Left ventricle myocardium inferior (tissue), 1 donor: ENCODE measurements around the gene PPP6R2. TPM values are rescaled to one million over a fixed set of nuclear protein-coding genes. Genes with fewer than 3 reads are reported as not detected.
A peak's percentile ranks its signal among the peaks of the same experiment; 100 is the strongest.

Experiments used
- DNase-seq: peaks from one replicate; pipeline ENCODE4 v3.0.0-alpha.2; 2020
- H3K27ac ChIP-seq: fragments of 200-600 bp; replicated peaks from 2 replicates; pipeline ENCODE4 v1.8.0; 2021
- H3K27me3 ChIP-seq: fragments of 200-600 bp; 2 replicates; pipeline ENCODE4 v1.8.0; 2021; ENCODE audit warnings: low read depth
- H3K36me3 ChIP-seq: fragments of 200-600 bp; 2 replicates; pipeline ENCODE4 v1.8.0; 2021
- H3K4me1 ChIP-seq: fragments of 200-600 bp; 2 replicates; pipeline ENCODE4 v1.8.0; 2021
- H3K4me3 ChIP-seq: fragments of 200-600 bp; 2 replicates; pipeline ENCODE4 v1.8.0; 2021; ENCODE audit warnings: mild to moderate bottlenecking, moderate library complexity
- H3K9me3 ChIP-seq: fragments of 200-600 bp; replicated peaks from 2 replicates; pipeline ENCODE4 v1.8.0; 2021
- intact Hi-C: fragments of 100-400 bp; cut with micrococcal nuclease; formaldehyde crosslinking; loops from one replicate; pipeline ENCODE4 v1.11.0; 2022
- total RNA-seq: library from RNA; stranded (reverse); fragmentation: NEBNext Ultra II Directional; extraction: Animal tissue kit (Norgen Biotek cat#: 25700); gene quantifications from one replicate; pipeline ENCODE4 v1.2.1, GENCODE V29; 2021
- TF ChIP-seq, protein P1 (sequence below): fragments of 200-600 bp; IDR thresholded peaks from 2 replicates; pipeline ENCODE4 v1.8.0; 2021; ENCODE audit warnings: antibody characterized with exemption, mild to moderate bottlenecking, borderline replicate concordance
- donor health status: DM: no; HTN: yes; CAD: no; lungs with severe emphysema.

The PPP6R2 gene
- total RNA-seq, 1 donor from 2014 or later: 38.6 TPM

- TF ChIP-seq, protein P1, sequence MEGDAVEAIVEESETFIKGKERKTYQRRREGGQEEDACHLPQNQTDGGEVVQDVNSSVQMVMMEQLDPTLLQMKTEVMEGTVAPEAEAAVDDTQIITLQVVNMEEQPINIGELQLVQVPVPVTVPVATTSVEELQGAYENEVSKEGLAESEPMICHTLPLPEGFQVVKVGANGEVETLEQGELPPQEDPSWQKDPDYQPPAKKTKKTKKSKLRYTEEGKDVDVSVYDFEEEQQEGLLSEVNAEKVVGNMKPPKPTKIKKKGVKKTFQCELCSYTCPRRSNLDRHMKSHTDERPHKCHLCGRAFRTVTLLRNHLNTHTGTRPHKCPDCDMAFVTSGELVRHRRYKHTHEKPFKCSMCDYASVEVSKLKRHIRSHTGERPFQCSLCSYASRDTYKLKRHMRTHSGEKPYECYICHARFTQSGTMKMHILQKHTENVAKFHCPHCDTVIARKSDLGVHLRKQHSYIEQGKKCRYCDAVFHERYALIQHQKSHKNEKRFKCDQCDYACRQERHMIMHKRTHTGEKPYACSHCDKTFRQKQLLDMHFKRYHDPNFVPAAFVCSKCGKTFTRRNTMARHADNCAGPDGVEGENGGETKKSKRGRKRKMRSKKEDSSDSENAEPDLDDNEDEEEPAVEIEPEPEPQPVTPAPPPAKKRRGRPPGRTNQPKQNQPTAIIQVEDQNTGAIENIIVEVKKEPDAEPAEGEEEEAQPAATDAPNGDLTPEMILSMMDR: no peak
- no peak overlapping the region for H3K4me3 ChIP-seq
- H3K27ac ChIP-seq: peak overlapping the region; percentile 95
- H3K36me3 ChIP-seq: no peaks in the 10 kb centered on the region
- no peaks in the 10 kb centered on the region for H3K27me3 ChIP-seq
- peaks cover 99% of the 10 kb centered on the region for H3K4me1 ChIP-seq
- no peak for DNase-seq
- H3K9me3 ChIP-seq: no peaks in the 10 kb centered on the region
- intact Hi-C loops: no loop called here
Measured at GRCh38 chr22:50297510-50298265, 45.4 kb upstream of the PPP6R2 start.

DNA sequence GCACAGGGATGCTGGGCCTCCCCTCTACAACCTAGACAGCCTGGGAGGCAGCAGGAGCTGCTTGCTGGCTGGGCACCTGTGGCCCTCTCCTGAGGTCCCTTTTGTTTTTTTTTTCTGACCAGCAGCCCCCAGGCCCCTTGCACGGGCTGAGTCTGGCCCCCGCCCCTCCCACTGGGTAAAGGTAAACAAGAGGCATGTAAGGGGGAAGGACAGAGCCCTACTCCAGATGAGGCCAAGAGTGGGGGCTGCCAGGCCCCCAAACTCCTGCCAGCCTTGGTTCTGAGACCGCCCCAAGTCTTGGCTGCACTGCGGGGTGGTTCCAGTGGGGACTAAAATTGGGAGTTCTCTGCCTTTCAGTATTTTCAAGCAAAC is 44.9 kb upstream of the PPP6R2 start:
- Histone ChIP-seq H3K27ac (peak overlapping the region; percentile 95), H3K4me1 (peaks cover 99% of the 10 kb centered on the region), H3K4me3 (no peak overlapping the region), H3K36me3 (no peaks in the 10 kb centered on the region), H3K27me3 (no peaks in the 10 kb centered on the region), H3K9me3 (no peaks in the 10 kb centered on the region)
- no peak for DNase-seq
- TF ChIP-seq, protein P1: no peak
- intact Hi-C loops: no loop called here

- Histone ChIP-seq H3K9me3 (no peaks in the 10 kb centered on the region), H3K27ac (peak overlapping the region; percentile 95), H3K4me1 (peaks cover 99% of the 10 kb centered on the region), H3K36me3 (no peaks in the 10 kb centered on the region), H3K27me3 (no peaks in the 10 kb centered on the region), H3K4me3 (peak overlapping the region; percentile 60)
- intact Hi-C loops: no loop called here
- peak; percentile 51 for DNase-seq
- TF ChIP-seq, protein P1: peak; percentile 37
Measured at GRCh38 chr22:50298937-50299784, 44.0 kb upstream of the PPP6R2 start.

DNA sequence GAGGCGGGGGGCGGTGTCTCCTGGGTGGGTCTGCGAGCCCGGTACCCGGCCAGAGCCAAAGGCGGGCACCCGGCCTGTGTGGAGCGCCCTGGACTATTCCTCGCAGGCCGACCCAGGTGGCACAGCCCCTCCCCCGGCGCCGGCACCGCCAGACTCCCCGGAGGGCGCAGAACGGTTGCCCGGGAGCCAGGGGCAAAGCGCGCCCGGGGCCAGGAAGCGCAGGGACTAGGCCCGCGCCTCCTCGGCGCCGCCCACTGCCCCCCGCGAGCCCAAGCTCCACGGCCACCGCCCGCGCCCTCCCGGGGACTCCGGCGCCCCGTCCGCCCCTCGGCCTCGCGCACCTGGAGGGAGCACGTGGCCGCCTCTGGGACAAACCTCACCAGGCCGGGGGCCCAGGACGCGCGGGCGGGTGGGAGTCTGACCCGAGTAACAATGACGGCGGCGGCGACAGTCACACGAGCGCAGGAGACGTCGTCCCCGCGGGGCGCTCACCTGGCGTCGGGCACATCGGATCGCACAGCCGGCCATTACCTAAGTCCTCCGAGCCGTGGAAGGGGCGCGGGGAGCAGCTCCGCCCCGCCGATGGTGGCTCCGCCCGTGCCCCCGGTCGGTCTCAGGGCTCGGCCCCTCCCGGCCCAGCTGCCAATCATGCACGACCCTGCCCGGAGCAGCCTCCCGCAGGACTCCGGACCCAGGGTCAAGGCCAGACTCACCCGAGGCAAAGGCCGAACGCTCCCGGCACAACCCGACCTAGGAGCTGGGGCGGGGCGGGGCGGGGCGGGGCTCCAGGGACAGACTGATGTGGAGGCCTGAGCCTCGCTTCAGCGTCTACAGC is 43.1 kb upstream of the PPP6R2 start:
- Histone ChIP-seq H3K27ac (peak overlapping the region; percentile 95), H3K4me3 (peak overlapping the region; percentile 60), H3K36me3 (no peaks in the 10 kb centered on the region), H3K9me3 (no peaks in the 10 kb centered on the region), H3K27me3 (no peaks in the 10 kb centered on the region), H3K4me1 (peaks cover 99% of the 10 kb centered on the region)
- peak; percentile 49 for DNase-seq
- intact Hi-C loops: no loop called here
- TF ChIP-seq, protein P1: no peak

DNA sequence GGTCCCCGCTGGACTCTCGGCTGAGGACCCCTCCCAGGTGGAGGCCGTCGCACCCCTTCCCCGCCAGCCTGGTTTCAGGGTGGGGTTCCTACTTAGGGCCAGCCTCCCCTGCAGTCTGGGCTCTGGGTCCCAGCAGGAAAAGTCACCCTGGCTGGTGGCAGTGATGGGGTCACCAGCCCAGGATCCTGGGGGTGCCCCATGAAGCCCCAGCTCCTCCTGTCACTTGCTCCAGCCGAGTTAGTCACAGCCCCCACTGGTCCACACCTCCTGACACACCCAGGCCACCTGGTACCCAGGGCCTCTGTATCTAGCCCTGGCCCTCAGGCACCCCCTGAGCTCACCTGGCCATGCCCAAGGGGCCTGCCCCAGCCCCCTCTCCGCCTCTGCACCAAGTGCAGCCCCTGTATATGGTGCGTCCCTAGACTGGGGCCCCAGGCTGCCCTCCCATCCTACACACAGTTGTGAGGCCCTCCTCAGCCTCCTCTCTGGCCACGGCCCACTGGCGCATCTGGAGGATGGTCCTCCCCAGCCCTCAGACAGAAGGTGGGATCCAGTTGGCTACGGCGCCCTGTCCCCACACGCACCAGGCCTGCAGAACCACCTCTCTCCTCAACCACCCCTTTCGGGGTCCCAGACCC is 42.4 kb upstream of the PPP6R2 start:
- no peaks in the 10 kb centered on the region for H3K9me3 ChIP-seq
- H3K27ac ChIP-seq: peak overlapping the region; percentile 95
- H3K4me1 ChIP-seq: peaks cover 100% of the 10 kb centered on the region
- H3K4me3 ChIP-seq: peak overlapping the region; percentile 60
- TF ChIP-seq, protein P1: no peak
- DNase-seq: no peak
- H3K27me3 ChIP-seq: no peaks in the 10 kb centered on the region
- intact Hi-C loops: no loop called here
- H3K36me3 ChIP-seq: no peaks in the 10 kb centered on the region
